ENCODE measurements around the gene RXRB.
"Not testable (repeated sequence)": the region's sequence is repeated elsewhere in the genome, so short reads cannot be mapped to it uniquely, and the experiment has no call there.

Gene RXRB

DNA sequence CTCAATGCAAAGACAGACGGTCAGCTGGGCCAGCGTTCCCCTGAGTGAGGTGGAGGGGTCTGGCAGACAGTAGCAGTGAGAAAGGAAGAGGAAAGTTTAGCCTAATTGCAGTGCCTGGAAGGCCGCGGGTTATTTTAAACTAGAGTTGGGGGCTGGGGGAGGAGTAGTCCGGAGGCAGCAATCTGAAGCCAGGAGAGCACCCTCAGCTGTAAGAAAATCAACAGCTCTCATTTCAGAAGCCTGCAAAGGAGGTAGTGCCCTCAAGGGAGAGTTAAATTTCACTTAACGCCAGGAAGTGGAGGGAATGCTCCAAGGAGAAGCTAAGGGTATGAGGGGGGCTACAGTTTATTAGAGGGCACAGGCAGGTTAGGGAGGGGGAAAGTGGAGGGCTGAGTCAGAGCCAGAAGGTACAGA, 34.8 kb upstream of the RXRB start:
- Histone ChIP-seq H3K4me1 (ENCODE audit: insufficient read depth, low read length) (no peaks in the 10 kb centered on the region), H3K4me3 (ENCODE audit: low read length) (no peak overlapping the region), H3K27ac (ENCODE audit: low read length) (no peak overlapping the region), H3K36me3 (ENCODE audit: insufficient read depth, low read depth, low read length) (no peaks in the 10 kb centered on the region), H3K9me3 (ENCODE audit: insufficient read depth, low read depth, low read length) (no peaks in the 10 kb centered on the region), H3K9ac (ENCODE audit: low read depth, low read length) (no peak overlapping the region), H3K27me3 (ENCODE audit: insufficient read depth, low read length) (0 out of 2 replicates have a peak, but pooled peaks cover 11% of the 10 kb centered on the region)

DNA sequence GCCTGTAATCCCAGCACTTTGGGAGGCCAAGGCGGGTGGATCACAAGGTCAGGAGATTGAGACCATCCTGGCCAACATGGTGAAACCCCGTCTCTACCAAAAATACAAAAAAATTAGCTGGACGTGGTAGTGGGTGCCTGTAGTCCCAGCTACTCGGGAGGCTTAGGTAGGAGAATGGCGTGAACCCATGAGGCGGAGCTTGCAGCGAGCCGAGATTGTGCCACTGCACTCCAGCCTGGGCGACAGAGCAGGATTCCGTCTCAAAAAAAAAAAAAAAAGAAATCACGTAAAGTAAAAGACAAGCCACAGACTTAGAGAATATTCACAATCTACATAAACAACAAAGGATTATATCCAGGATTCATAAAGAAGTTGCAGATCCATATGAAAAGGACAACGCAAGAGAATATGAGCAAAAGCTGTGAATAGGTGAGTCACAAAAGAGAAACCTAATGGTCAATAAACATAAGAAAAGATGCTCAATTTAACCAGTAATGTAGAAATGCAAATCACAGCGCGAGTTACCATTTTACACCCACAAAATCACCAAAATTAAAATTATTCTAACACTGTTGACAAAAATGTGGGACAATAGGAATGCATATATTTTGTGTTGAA, 26.1 kb upstream of the RXRB start:
- H3K9ac ChIP-seq (ENCODE audit: low read depth, low read length) = peak overlapping the region; percentile 14; the same call in 1 of the 2 replicates
- peak overlapping the region; percentile 15 for H3K4me3 ChIP-seq (ENCODE audit: low read length)
- H3K27me3 ChIP-seq (ENCODE audit: insufficient read depth, low read length) = not testable (repeated sequence)

GRCh38 chr6:33217681-33218080, 17.2 kb upstream of the RXRB start:
- no peak overlapping the region for H3K27ac ChIP-seq (ENCODE audit: low read length)
- peaks cover 2% of the 10 kb centered on the region; the same call in 1 of the 2 replicates for H3K4me1 ChIP-seq (ENCODE audit: insufficient read depth, low read length)
- H3K27me3 ChIP-seq (ENCODE audit: insufficient read depth, low read length) = peaks cover 77% of the 10 kb centered on the region
- no peaks in the 10 kb centered on the region for H3K9me3 ChIP-seq (ENCODE audit: insufficient read depth, low read depth, low read length)
- no peak overlapping the region for H3K9ac ChIP-seq (ENCODE audit: low read depth, low read length)
- H3K36me3 ChIP-seq (ENCODE audit: insufficient read depth, low read depth, low read length) = no peaks in the 10 kb centered on the region
- no peak overlapping the region for H3K4me3 ChIP-seq (ENCODE audit: low read length)

More for the DNA sequence above, 26.1 kb upstream of the RXRB start:
- peaks cover 12% of the 10 kb centered on the region; the same call in 1 of the 2 replicates for H3K4me1 ChIP-seq (ENCODE audit: insufficient read depth, low read length)
- not testable (repeated sequence) for H3K36me3 ChIP-seq (ENCODE audit: insufficient read depth, low read depth, low read length); H3K27ac ChIP-seq (ENCODE audit: low read length); H3K9me3 ChIP-seq (ENCODE audit: insufficient read depth, low read depth, low read length)

DNA sequence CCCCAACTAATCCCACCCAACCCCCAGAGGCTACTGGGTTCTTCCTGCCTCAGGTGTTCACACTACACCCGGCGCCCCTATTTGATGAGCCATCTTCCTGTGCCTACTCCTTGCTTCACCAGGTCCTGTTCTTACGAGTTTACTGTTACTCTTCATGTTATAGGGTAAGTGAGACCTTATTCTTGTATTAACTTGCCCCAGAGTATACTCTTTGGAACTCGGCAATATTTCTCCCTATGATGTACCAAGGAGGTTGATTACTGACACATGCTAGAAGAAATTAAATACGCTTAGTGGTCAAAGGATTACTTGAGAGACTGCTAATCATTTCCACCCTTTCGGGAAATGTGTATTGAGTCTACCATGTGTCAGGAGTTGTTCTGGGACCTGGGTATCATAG, 16.8 kb upstream of the RXRB start:
- H3K9ac ChIP-seq (ENCODE audit: low read depth, low read length) = no peak overlapping the region
- no peak overlapping the region for H3K4me3 ChIP-seq (ENCODE audit: low read length)
- peaks cover 81% of the 10 kb centered on the region for H3K27me3 ChIP-seq (ENCODE audit: insufficient read depth, low read length)
- H3K9me3 ChIP-seq (ENCODE audit: insufficient read depth, low read depth, low read length) = no peaks in the 10 kb centered on the region
- H3K36me3 ChIP-seq (ENCODE audit: insufficient read depth, low read depth, low read length) = no peaks in the 10 kb centered on the region
- H3K27ac ChIP-seq (ENCODE audit: low read length) = no peak overlapping the region
- H3K4me1 ChIP-seq (ENCODE audit: insufficient read depth, low read length) = peaks cover 6% of the 10 kb centered on the region; the same call in 1 of the 2 replicates

GRCh38 chr6:33216117-33216649, 15.7 kb upstream of the RXRB start:
- no peaks in the 10 kb centered on the region for H3K9me3 ChIP-seq (ENCODE audit: insufficient read depth, low read depth, low read length)
- H3K36me3 ChIP-seq (ENCODE audit: insufficient read depth, low read depth, low read length) = no peaks in the 10 kb centered on the region
- peaks cover 6% of the 10 kb centered on the region; the same call in 1 of the 2 replicates for H3K4me1 ChIP-seq (ENCODE audit: insufficient read depth, low read length)
- H3K27me3 ChIP-seq (ENCODE audit: insufficient read depth, low read length) = peaks cover 91% of the 10 kb centered on the region
- H3K27ac ChIP-seq (ENCODE audit: low read length) = no peak overlapping the region
- H3K9ac ChIP-seq (ENCODE audit: low read depth, low read length) = no peak overlapping the region
- no peak overlapping the region for H3K4me3 ChIP-seq (ENCODE audit: low read length)

GRCh38 chr6:33215271-33216116, 15.0 kb upstream of the RXRB start:
- Histone ChIP-seq H3K9ac (ENCODE audit: low read depth, low read length) (no peak overlapping the region), H3K27me3 (ENCODE audit: insufficient read depth, low read length) (peaks cover 96% of the 10 kb centered on the region), H3K36me3 (ENCODE audit: insufficient read depth, low read depth, low read length) (peaks cover 5% of the 10 kb centered on the region; the same call in 1 of the 2 replicates), H3K9me3 (ENCODE audit: insufficient read depth, low read depth, low read length) (no peaks in the 10 kb centered on the region), H3K4me1 (ENCODE audit: insufficient read depth, low read length) (peaks cover 6% of the 10 kb centered on the region; the same call in 1 of the 2 replicates), H3K27ac (ENCODE audit: low read length) (no peak overlapping the region), H3K4me3 (ENCODE audit: low read length) (no peak overlapping the region)

DNA sequence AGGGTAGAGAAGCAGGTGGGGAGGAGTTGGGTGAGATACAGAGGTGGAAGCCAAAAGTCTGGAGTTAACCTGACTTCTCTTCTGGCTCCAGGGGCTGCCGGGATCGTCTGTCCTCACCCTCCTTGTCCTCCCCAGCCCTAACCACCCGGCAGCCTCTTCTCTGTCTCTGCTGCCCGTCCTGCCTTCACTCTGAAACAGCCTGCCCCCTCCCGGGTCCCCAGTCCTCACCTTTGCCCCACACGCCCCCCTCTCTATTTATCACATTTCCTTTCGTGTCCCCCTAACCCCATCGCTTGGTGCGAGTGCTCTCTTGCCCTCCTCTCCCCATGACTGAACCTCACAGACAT, 13.5 kb upstream of the RXRB start:
- Histone ChIP-seq H3K27me3 (ENCODE audit: insufficient read depth, low read length) (peaks cover 83% of the 10 kb centered on the region), H3K4me3 (ENCODE audit: low read length) (peak overlapping the region; percentile 78), H3K4me1 (ENCODE audit: insufficient read depth, low read length) (peaks cover 10% of the 10 kb centered on the region; the same call in 1 of the 2 replicates), H3K36me3 (ENCODE audit: insufficient read depth, low read depth, low read length) (peaks cover 17% of the 10 kb centered on the region), H3K27ac (ENCODE audit: low read length) (no peak overlapping the region), H3K9ac (ENCODE audit: low read depth, low read length) (peak overlapping the region; percentile 65; the same call in 1 of the 2 replicates), H3K9me3 (ENCODE audit: insufficient read depth, low read depth, low read length) (no peaks in the 10 kb centered on the region)

DNA sequence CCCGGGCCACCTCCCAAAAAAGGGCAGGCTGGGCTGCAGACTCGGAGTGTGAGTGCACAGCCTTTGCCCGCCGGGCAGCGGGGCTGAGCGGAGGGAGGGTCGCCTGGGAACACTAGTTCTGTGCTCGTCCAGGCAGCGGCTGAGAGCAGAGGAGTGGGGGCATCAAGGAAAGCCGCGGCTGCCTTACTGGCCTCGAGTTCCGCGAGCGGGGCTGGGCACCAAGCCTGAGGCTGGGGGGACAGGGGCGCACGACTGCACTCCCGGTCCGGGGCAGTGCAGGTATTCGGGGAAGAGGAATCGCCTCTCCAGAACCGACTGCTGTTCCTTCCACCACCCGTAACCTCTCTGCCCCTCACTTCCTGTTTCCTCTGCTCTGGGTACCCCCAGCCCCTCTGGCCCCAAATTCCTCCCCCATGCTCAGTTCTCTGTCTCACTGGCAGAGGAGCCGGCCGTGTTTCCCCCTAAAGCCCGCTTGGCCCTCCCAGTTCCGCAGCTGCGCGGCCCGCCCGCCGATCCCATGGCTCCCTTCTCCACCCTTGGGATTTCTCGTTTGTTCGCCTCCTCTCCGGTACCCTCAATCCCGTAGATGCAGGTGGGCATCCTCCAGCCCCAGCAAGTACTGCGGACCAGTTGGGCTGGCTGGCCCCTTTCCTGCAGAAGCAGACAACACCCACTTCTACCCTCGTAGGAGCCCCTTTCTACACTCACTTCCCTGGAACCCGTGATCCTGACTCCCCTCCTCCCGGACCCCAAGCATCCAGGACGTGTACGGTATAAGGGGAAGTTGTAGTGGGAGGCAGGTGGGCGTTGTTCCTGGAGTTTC, 12.9 kb upstream of the RXRB start:
- Histone ChIP-seq H3K9me3 (ENCODE audit: insufficient read depth, low read depth, low read length) (no peaks in the 10 kb centered on the region), H3K4me3 (ENCODE audit: low read length) (peak overlapping the region; percentile 78), H3K4me1 (ENCODE audit: insufficient read depth, low read length) (peaks cover 12% of the 10 kb centered on the region; the same call in 1 of the 2 replicates), H3K27ac (ENCODE audit: low read length) (no peak overlapping the region), H3K36me3 (ENCODE audit: insufficient read depth, low read depth, low read length) (peaks cover 17% of the 10 kb centered on the region), H3K27me3 (ENCODE audit: insufficient read depth, low read length) (peaks cover 77% of the 10 kb centered on the region), H3K9ac (ENCODE audit: low read depth, low read length) (peak overlapping the region; percentile 65; the same call in 1 of the 2 replicates)

GRCh38 chr6:33212857-33213165, 12.3 kb upstream of the RXRB start:
- Histone ChIP-seq H3K36me3 (ENCODE audit: insufficient read depth, low read depth, low read length) (peaks cover 17% of the 10 kb centered on the region), H3K9me3 (ENCODE audit: insufficient read depth, low read depth, low read length) (no peaks in the 10 kb centered on the region), H3K9ac (ENCODE audit: low read depth, low read length) (peak overlapping the region; percentile 65; the same call in 1 of the 2 replicates), H3K4me1 (ENCODE audit: insufficient read depth, low read length) (peaks cover 12% of the 10 kb centered on the region; the same call in 1 of the 2 replicates), H3K4me3 (ENCODE audit: low read length) (peak overlapping the region; percentile 78), H3K27ac (ENCODE audit: low read length) (no peak overlapping the region), H3K27me3 (ENCODE audit: insufficient read depth, low read length) (peaks cover 75% of the 10 kb centered on the region)

- Histone ChIP-seq H3K4me3 (ENCODE audit: low read length) (no peak overlapping the region), H3K4me1 (ENCODE audit: insufficient read depth, low read length) (peaks cover 12% of the 10 kb centered on the region; the same call in 1 of the 2 replicates), H3K9ac (ENCODE audit: low read depth, low read length) (no peak overlapping the region), H3K27ac (ENCODE audit: low read length) (no peak overlapping the region), H3K27me3 (ENCODE audit: insufficient read depth, low read length) (peaks cover 75% of the 10 kb centered on the region), H3K9me3 (ENCODE audit: insufficient read depth, low read depth, low read length) (no peaks in the 10 kb centered on the region), H3K36me3 (ENCODE audit: insufficient read depth, low read depth, low read length) (peaks cover 17% of the 10 kb centered on the region)
Observed at GRCh38 chr6:33211666-33212422, 11.4 kb upstream of the RXRB start.

DNA sequence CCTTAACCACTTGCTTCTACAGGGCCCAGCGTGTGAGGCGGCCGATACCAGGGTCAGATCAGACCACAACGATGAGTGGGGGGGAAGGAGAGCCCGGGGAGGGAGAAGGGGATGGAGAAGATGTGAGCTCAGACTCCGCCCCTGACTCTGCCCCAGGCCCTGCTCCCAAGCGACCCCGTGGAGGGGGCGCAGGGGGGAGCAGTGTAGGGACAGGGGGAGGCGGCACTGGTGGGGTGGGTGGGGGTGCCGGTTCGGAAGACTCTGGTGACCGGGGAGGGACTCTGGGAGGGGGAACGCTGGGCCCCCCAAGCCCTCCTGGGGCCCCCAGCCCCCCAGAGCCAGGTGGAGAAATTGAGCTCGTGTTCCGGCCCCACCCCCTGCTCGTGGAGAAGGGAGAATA, 10.7 kb upstream of the RXRB start:
- Histone ChIP-seq H3K4me3 (ENCODE audit: low read length) (no peak overlapping the region), H3K9ac (ENCODE audit: low read depth, low read length) (no peak overlapping the region), H3K36me3 (ENCODE audit: insufficient read depth, low read depth, low read length) (peaks cover 17% of the 10 kb centered on the region), H3K4me1 (ENCODE audit: insufficient read depth, low read length) (peaks cover 12% of the 10 kb centered on the region; the same call in 1 of the 2 replicates), H3K27ac (ENCODE audit: low read length) (no peak overlapping the region), H3K9me3 (ENCODE audit: insufficient read depth, low read depth, low read length) (no peaks in the 10 kb centered on the region), H3K27me3 (ENCODE audit: insufficient read depth, low read length) (peaks cover 75% of the 10 kb centered on the region)

All from iPS-20b (cell line).